ENCODE results near the gene TAB3. TPM values are rescaled to one million over a fixed set of nuclear protein-coding genes. Genes with fewer than 3 reads are reported as not detected.
"Not testable (repeated sequence)": the region's sequence is repeated elsewhere in the genome, so short reads cannot be mapped to it uniquely, and the experiment has no call there.

Gene TAB3
- total RNA-seq, 1 experiment from 2014 or later, result 33.9 TPM

- no peak for DNase-seq (ENCODE audit: low read depth)
These were observed 70.0 kb downstream of the TAB3 start for GRCh38 chrX:30819080-30819479.

GRCh38 chrX:30816079-30816478 is 73.0 kb downstream of the TAB3 start:
- no peak for DNase-seq (ENCODE audit: low read depth)

GRCh38 chrX:30814978-30815377 is 74.1 kb downstream of the TAB3 start:
- no peak for DNase-seq (ENCODE audit: low read depth)

- no peak for DNase-seq (ENCODE audit: low read depth)
These were observed 76.7 kb downstream of the TAB3 start for GRCh38 chrX:30812326-30812725.

GRCh38 chrX:30806187-30806728 is 82.8 kb downstream of the TAB3 start:
- no peak for DNase-seq (ENCODE audit: low read depth)

- DNase-seq (ENCODE audit: low read depth), result no peak
These were observed 84.6 kb downstream of the TAB3 start for GRCh38 chrX:30804462-30804861.

- DNase-seq (ENCODE audit: low read depth), result no peak
These were observed 88.2 kb downstream of the TAB3 start for GRCh38 chrX:30800901-30801300.

GRCh38 chrX:30799327-30799726 is 89.7 kb downstream of the TAB3 start:
- DNase-seq (ENCODE audit: low read depth), result no peak

- DNase-seq (ENCODE audit: low read depth), result no peak
These were observed 90.2 kb downstream of the TAB3 start for GRCh38 chrX:30798810-30799209.

- DNase-seq (ENCODE audit: low read depth), result not testable (repeated sequence)
These were observed 91.8 kb downstream of the TAB3 start for GRCh38 chrX:30797301-30797700.

- no peak for DNase-seq (ENCODE audit: low read depth)
These were observed 92.8 kb downstream of the TAB3 start for GRCh38 chrX:30795981-30796958.

- DNase-seq (ENCODE audit: low read depth), result no peak
These were observed 94.6 kb downstream of the TAB3 start for GRCh38 chrX:30794497-30794896.

- DNase-seq (ENCODE audit: low read depth), result no peak
These were observed 95.3 kb downstream of the TAB3 start for GRCh38 chrX:30793767-30794103.

GRCh38 chrX:30793075-30793766 is 95.8 kb downstream of the TAB3 start:
- DNase-seq (ENCODE audit: low read depth), result no peak

- DNase-seq (ENCODE audit: low read depth), result no peak
These were observed 97.5 kb downstream of the TAB3 start for GRCh38 chrX:30791296-30792278.

GRCh38 chrX:30787012-30787411 is 102.0 kb downstream of the TAB3 start:
- no peak for DNase-seq (ENCODE audit: low read depth)

- no peak for DNase-seq (ENCODE audit: low read depth)
These were observed 102.7 kb downstream of the TAB3 start for GRCh38 chrX:30786374-30786773.

- peak; percentile 3 for DNase-seq (ENCODE audit: low read depth)
These were observed 107.2 kb downstream of the TAB3 start for GRCh38 chrX:30781711-30782444.

GRCh38 chrX:30779453-30780030 is 109.5 kb downstream of the TAB3 start:
- DNase-seq (ENCODE audit: low read depth), result no peak

- no peak for DNase-seq (ENCODE audit: low read depth)
These were observed 111.5 kb downstream of the TAB3 start for GRCh38 chrX:30777575-30777974.

Measured in M059J (cell line).